Measurements from ENCODE around the gene APOO.

Gene APOO

DNA sequence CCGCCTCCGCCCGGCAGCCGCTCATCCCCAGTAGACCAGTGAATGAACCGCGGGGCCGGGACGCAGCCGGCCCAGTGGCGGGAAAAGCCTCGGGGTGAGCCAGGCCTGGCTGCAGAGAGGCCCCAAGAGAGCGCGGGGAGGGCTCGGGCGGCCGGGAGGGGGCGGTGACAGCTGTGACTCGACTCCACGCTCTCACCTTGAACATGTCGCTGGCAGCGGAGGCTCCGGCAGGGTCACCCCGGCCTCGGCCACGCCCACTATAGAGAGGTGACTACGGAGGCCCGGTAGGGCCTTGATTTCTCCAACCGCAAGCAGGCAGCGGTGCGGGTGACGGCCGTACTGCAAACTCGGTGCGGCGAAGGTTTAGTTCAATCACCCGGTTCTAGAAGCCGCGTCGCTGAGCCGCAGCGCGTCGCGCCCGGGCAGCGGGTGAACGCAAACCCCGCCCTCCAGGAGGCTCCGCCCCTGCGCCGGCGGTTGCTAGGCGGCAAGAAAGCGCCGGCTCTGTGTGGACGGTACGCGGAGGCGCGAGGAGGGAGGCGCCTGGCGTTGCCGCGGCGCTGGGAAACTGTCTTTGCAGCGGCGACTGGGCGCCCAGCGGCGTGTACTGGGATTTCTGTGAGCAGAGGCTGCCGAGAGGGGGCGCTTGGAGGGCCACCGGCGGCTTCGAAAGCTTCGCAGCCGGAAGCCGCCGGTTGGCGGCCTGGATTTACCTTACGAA lies at the start of gene APOO, which contains the start of gene CXorf58:
Gene APOO (minus strand): TSS at position 441 of the 721 bp plus-strand sequence. CDS start 236 bp downstream, at position 205.
Gene CXorf58 (plus strand): TSS at position 509 of the 721 bp plus-strand sequence. CDS start 2,297 bp downstream, outside the sequence.
- DNase-seq (ENCODE audit: low spot score), result peak; percentile 78

DNA sequence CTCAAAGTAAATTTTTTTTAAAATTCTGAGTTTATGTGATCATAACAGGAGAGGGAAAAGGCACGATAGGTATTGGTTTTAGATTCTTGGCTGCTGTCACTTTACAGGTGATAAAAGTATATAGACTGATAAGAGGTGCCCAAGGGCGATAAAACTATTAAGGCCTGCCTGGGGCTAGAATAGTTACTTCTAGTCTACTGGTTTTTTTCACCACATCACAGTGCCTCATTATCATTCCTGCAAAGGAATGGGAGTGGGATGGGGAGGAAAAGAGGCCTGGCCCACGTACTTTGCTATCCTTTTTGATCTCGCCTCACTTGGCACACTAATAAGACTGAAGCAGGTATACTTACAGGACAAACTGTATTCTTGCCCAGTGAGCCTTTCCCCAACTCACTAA lies 46.7 kb upstream of the APOO start:
- no peak for DNase-seq (ENCODE audit: low spot score)

DNA sequence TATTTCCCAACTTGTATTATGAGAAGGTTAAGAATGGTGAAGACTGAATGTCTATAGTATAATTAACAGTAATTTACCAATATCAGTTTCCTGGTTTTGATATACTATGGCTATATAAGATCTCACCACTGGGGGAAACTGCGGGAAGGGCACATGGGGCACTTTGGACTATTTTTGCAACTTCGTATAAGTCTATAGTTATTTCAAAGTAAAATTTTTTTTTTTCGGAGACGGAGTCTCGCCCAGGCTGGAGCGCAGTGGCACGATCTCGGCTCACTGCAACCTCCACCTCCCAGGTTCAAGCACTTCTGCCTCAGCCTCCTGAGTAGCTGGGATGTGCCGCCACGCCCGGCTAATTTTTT lies 46.2 kb upstream of the APOO start:
- DNase-seq (ENCODE audit: low spot score), result no peak

DNA sequence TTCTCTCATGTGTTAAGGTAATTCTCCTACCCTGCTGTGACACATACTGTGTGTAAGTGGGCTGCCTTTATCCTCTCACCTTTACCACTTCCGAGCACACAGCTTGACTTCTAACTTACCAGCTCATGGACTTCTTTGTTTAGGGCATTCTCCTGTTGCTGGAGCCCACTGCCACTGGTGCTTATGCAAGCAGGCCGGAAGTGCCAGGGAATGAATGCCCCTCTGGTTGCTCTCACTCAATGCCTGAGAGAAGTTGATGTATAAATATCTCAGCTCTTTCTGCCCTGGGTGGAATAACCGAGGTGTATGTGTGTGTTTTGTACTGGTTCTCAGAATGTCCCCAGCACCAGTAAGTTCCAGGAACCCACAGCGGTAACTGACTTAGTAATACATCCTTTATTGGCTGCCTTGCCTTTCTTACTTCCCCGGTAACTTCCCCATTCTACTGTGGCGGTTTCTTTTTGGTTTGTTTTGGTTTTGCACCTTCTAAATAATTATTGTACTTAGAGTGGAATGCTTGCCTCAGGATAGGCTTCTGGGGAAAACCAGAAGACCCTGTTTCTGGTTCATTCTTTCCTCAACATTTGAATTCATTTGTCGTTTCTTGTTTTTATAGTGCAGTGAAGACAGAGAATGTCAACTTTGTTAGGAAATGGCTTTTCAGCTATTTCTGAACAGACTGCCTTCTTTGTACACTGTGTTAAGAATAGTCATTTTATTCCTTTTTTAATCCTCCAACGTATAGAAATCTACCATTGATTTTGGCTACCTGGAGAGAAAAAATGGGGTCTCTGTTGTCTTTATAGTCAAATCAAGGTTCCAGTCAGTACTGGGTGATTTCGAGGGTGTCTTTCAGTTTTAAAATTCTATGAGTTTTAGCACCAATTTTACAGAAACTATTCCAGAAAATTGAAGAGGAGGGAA lies 45.5 kb upstream of the APOO start:
- no peak for DNase-seq (ENCODE audit: low spot score)

DNA sequence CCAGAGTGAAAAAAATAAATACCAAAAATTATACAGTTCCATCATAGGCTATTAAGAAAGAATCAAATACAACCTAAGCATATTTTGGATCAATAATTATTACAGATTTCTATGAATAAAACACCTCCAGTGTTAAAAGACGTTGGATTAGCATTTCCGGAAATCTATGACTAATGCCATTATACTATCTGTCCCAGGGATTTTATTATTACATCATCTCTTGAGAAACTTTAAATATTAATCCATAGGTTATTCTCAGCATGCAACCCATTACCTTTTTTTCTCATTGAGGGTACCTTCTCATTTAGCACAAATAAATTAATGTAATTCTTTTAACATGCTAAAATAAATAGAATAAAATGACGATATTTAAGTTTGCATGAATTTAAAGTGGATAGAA lies 44.7 kb upstream of the APOO start:
- no peak for DNase-seq (ENCODE audit: low spot score)

DNA sequence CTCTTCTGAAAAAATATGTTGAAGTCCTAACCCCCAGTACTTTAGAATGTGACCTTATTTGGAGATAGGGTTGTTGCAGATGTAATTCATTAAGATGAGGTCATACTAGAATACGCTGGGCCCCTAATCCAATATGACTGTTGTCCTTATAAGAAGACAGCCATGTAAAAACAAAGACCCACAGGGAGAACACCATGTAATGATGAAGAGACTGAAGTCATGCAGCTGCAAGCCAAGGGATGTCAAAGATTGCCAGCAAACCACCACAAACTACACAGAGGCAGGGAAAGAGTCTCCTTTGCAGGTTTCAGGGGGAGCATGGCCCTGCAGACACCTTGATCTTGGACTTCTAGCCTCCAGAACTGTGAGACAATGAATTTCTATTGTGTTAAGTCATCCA lies 37.5 kb upstream of the APOO start:
- DNase-seq (ENCODE audit: low spot score), result no peak

DNA sequence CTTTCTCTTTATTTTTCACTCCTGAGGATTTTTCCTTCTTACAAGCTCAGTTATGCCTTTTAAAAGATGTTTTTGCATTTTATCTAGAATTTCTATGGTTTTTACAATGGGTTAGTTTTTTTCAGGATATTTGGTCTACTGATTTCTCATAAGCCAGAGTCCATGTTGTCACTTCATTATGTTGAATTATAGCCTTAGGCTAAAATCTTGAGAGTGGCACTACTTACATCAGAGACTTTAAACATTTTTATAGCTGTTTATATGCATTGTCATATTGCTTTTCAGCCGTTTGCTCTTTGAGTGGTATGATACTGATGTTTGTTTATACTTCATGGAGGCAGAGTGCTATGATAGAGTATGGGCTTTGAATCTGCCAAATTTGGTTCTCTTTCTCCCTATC lies 36.5 kb upstream of the APOO start:
- no peak for DNase-seq (ENCODE audit: low spot score)

DNA sequence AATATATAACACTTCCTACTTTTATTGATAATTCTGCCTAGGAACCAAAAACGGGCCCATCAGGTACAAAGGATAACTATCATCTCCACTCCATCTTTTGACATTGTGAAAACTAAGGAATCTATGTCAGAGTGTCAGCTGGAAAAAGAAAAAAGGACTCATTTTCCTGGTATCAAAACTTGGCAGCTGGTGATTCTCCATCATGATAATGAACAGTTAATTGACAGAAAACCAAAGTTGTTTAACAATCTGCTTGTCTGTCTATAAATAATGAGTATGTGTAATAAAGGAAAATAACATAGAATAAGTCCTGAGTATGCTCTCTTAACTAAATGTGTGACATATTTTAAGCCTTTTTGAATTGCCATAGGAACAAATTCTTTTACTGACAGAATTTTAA lies 31.5 kb upstream of the APOO start:
- DNase-seq (ENCODE audit: low spot score), result no peak

DNA sequence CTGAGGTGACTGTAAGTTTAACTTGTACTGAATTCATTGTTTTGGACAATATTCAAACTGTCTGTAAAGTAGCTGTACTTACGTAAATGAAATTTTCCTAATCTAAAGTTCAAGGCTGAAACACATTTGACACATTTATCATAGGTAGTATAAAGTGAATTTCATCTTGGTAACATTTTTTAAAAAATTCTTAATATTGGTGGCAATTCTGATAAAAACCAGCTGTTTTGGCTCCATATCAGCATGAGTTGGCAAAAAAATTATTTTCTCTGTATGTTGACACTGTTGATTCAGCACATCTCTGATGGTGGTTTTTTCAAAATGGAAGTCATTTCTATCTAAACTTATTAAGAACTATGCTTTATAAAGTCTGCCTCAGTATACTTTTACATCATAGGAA lies 31.0 kb upstream of the APOO start:
- DNase-seq (ENCODE audit: low spot score), result no peak

DNA sequence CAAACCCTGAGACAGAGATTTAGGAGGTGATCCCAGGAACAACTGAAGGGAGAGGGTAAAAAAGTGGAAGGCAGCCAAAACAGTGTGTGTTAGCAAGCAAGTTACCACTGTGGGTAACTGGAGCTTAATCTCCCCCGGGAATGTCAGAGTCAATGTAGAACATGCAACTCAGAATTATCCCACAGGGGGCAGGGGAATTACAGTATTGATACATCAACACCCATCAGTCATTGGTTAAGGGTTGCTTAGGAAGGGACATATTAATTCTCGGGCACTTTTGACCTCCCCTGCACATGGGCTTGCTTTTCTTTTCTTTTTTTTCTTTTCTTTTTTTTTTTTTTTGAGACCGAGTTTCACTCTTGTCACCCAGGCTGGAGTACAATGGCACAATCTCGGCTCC lies 29.4 kb upstream of the APOO start:
- DNase-seq (ENCODE audit: low spot score), result no peak

DNA sequence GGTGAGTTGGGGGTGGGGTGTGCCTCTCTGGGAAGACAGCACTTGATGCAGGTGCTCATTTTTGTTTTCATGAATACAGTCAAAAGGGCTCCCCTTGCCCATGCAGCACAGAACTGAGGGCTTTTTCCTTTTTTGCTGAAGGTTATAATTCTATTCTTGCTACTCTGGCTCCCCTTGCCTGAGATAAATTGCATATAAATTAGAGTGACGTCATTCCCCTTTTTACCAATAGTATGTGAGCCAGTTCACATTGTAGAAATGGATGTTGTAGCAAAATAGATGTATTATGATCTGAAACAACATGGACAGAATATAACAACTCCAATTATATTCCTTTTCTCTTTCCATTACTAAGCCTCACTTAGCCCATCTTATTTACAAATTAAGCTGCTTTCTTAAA lies 28.4 kb upstream of the APOO start:
- DNase-seq (ENCODE audit: low spot score), result no peak

DNA sequence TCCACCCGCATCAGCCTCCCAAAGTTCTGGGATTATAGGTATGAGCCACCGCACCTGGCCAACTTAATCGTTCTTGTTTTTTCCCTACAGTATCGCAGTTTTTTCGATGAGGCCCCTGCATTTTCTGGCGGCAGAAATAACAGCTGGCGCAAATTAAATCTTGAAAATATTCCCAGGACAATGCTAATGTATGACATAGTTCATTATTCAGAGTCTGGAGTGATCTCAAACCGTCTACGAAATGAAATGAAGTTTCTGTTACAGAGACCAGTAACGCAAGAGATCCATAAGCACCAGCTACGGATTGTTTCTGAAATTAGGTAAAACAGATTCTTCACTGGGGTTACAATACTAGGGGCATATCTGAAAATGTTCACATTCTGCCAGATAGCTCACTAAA lies 27.4 kb upstream of the APOO start:
- no peak for DNase-seq (ENCODE audit: low spot score)

DNA sequence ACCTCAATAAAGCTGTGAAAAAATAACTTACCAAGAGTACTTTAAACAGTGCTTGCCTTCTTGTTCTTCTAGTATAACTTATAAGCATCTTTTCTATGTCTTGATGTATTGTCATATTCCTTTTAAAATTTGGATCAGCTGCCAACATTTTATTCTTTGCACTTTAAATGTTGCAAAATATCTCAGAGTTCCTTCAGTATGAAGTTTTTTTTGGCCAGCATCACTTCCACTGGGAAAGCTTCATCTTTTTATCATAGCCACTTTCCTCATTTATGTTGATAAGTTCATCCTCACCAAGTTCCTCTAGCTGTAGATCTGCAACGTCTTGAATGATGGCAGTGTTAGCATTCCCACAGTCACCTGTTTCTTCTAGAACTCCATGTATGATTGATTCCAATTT lies 24.3 kb upstream of the APOO start:
- DNase-seq (ENCODE audit: low spot score), result no peak

DNA sequence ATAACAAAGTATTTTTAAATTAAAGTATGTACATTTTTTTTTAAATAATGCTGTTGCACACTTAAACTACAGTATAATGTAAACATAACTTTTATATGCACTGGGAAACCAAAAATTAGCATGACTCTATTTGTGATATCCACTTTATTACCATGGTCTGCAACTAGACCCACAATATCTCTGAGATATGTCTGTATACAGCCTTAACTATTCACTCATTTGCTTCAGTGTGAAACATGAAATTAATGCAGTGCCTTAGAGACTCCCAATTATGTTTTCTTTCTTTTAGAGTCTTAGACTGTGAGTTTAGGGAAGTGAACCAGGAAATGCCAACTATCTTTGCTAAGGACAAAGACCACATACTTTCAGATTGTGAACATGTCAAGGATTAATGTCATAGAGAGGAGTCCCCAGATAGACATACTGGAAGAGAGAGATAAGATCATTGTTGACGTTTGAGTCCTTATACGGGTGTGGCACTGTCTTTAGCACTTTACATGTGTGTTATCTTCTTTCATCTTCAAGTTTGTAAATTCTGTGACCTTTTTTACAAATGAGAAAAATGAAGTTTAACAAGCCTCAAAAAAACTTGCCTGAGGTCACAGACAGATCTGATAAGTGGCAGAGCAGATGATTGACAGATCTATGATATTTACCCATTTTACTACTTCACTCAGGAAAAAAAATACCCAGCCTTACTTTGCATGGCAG lies 23.3 kb upstream of the APOO start:
- no peak for DNase-seq (ENCODE audit: low spot score)

DNA sequence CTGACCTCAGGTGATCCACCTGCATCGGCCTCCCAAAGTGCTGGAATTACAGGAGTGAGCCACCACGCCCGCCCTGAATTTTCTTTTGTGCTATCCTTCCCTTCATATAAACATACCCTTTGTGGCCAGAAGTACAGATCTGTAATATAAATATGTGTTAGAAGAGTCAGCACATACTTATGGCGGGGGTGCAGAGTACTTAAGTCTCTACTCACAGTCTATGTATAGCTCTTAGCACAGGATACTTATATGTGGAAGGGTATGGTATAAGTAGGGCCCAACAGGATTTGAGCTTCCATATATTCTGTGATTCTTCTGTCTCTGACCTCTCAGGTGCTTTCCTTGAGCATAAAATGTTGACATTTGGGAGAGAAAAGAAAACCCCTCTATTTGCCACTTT lies 18.3 kb upstream of the APOO start:
- DNase-seq (ENCODE audit: low spot score), result no peak

DNA sequence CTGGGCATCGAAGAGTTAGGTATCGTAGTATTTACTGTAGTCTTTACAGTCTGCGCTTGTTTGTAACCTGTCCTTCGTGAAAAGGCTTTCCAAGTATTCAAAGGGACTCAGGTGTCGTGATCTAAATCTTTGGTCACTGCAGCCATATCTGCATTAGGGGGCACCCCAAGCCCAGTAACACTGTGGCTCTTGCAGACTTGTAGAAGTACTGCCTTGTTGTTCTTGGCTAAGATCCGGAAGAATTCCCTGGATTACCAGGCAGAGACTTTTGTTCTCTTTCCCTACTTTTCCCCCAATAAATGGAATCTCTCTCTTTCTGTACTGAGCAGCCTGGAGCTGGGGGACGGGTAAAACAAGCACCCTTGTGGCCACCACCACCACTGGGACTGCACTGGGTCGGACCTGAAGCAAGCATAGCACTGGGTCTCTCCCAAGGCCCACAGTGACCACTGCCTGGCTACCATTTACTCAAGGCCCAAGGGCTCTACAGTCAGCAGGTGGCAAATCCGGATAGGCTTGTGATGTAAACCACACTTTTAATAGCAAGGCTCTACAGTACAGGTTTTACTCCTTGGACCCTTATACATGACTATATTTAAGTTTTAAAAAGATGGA lies 12.1 kb upstream of the APOO start:
- DNase-seq (ENCODE audit: low spot score), result no peak

DNA sequence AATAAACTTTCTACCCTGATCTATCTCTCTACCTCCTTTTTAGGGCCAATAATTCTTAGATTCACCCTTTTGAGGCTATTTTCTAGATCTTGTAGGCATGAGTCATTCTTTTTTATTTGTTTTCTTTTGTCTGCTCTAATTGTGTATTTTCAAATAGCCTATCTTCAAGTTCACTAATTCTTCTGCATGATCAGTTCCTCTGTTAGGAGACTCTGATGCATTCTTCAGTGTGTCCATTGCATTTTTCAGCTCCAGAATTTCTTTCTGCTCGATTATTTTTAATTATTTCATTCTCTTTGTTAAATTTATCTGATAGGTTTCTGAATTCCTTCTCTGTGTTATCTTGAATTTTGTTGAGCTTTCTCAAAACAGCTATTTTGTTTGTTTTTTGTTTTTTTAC lies 11.4 kb upstream of the APOO start:
- no peak for DNase-seq (ENCODE audit: low spot score)

DNA sequence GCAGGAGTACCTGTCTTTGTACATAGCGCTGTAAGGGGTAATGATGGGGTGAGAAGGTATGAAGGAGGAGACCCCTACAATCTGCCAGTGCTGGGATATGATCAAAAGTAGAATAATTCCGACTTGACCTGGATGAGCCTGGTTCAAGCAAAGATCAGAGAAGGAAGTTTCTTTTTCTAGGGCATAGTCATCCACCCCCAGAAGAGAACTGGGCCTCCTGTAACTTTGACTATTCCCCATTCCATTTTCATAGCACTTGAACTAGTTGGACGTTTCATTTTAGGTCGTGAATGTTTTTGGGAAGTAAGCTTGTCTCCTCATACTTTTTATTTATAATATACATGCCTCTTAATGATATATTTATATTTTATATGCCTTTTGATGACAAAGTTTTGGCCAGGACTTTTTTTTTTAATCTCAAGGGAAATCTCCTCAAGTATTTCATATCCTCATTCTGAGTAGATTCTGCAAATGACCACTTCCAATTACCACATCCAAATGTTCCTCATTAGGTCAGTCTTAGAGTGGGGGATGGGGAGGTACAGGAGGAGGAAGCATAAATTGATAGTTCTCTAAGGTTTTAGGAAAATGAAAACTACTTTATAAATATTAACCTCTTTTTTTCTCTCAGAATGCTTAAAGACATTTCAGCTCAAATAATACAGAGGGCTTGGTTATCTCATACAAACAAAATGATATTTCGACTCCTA lies 3.5 kb upstream of the APOO start:
- DNase-seq (ENCODE audit: low spot score), result no peak

DNA sequence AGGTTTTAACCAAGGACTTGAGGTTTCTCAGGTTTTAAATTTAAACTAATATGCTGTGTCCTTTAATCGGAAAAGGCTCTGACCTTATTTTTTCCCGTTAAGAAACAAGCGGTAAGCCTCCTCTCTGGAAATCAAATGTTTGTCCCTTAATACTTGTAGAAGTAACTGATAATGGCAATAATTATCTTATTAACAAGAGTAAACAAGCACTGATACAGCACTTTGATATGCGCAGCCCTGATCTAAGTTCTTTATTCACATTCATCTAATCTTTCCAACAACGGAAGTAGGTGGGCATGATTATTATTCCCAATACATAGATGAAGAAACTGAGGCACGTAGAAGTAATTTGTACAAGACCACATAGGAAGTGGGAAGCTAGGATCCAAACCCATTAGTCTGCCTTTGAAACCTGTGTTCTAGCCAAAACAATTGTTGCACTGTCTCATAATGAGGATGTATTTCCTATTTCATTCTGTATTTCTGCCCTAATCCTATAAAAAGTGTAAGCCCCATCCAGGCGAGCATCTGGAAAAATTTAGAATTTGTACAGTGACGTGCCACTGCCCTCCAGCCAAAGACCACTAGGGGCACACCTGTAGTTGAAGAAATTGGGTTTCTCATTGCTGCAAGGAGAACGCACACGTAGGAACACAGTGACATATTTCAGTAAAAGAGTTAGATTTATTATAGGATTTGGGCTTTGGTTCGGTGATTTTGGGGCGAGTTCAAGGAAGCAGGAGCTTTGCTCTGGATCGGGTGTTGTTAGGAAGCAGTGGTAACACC lies 674 bp upstream of the APOO start:
- DNase-seq (ENCODE audit: low spot score), result no peak

DNA sequence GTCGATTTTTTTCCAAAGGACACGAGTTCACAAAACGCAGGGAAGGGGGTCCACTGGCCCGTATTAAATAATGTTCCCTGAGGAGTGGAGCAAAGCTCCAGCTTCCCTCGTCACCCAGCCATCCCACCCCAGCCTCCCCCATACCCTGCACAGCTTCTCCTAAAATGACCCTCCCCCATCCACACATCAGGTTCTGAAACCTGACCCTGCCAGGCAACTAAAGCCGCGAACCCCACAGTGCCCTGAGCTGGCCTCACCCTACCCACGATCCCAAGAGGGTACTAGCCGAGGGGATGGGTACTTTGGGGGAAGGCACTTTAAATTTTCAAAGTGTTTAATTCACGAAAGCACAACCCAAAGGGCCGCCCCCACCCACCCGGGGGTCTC lies 634 bp downstream of the APOO start:
- DNase-seq (ENCODE audit: low spot score), result no peak

DNA sequence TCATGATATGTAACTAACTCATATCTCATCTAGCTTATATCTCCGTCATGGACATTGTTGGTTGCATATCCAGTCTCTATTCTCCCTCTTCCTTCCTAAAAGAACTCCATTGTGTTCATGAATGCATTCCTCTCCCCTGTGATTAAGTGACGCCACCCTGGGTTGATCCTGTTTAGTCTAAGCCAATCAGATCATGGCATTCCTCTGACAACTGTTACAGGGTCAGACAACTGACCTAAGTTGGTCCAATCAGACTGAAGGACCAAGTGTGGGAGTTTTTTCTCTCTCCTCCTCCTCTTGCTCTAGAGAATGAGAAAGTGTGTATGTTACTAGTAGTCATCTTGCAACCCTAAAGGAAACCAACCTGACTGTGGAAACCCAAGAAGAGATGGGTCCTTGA lies 3.6 kb downstream of the APOO start:
- DNase-seq (ENCODE audit: low spot score), result peak; percentile 67

Measured in COLO829 (cell line).